Lower leg skin (tissue), 4 donors: ENCODE measurements around the gene ABHD5. TPM values are rescaled to one million over a fixed set of nuclear protein-coding genes. Genes with fewer than 3 reads are reported as not detected.

Experiments used
- DNase-seq, 2 donors: peaks; one replicate each; pipeline ENCODE4 v3.0.0-alpha.2; 2019; ENCODE audit warnings: low spot score in 2 of 2
- H3K4me3 ChIP-seq: fragments of 200-600 bp; sonication (generic); 2 replicates; pipeline ENCODE4 v1.5.1; 2017; ENCODE audit warnings: mild to moderate bottlenecking, low read depth; ENCODE audit not compliant: poor library complexity, severe bottlenecking
- CTCF ChIP-seq, 3 donors: fragments of 450-650 bp; IDR thresholded peaks; one replicate each; pipeline ENCODE4 v1.5.1; 2016; ENCODE audit warnings: antibody characterized with exemption in 3 of 3, mild to moderate bottlenecking in 3 of 3, moderate library complexity in 2 of 3
- POLR2A ChIP-seq, 2 donors: fragments of 450-650 bp; IDR thresholded peaks; one replicate each; pipeline ENCODE4 v1.6.1; 2016 to 2017; ENCODE audit warnings: antibody characterized with exemption in 2 of 2, mild to moderate bottlenecking in 1 of 2, moderate library complexity in 1 of 2
- WGBS, 2 donors: methylation state at CpG; one replicate each; pipeline ENCODE4 v1.1.5; 2018; 5-methylcytosine and 5-hydroxymethylcytosine counted together
- intact Hi-C: fragments of 100-400 bp; cut with DNase I; formaldehyde crosslinking; loops from one replicate; pipeline ENCODE4 v1.15.0; 2023; ENCODE audit warnings: low total_unique reads
- total RNA-seq, 4 donors: library from RNA; depleted of rRNA; stranded (reverse); fragments of >200 nt; gene quantifications; one replicate each; pipeline ENCODE4 v1.1.0, GENCODE V29; 2016

Gene ABHD5
- total RNA-seq, 4 donors from 2014 or later = 109 to 132 (median 118) TPM

- intact Hi-C loops = no loop called here
- no peak overlapping the region for H3K4me3 ChIP-seq
- no peak for DNase-seq
- WGBS, 2 donors = 93 to 96% methylated on average over 3 of the region's 3 CpGs
- TF ChIP-seq CTCF (IDR thresholded peaks at IDR 0.05) = no peak
- TF ChIP-seq POLR2A (IDR thresholded peaks at IDR 0.05) = no peak
Observed at GRCh38 chr3:43776101-43776500, 85.4 kb downstream of the ABHD5 start.

GRCh38 chr3:43779850-43780249 is 89.1 kb downstream of the ABHD5 start:
- 66 to 70% methylated on average over 3 of the region's 3 CpGs for WGBS, 2 donors
- peak in 1 of 2 donors; percentile 68 for DNase-seq
- H3K4me3 ChIP-seq = no peak overlapping the region
- TF ChIP-seq POLR2A (IDR thresholded peaks at IDR 0.05) = no peak
- TF ChIP-seq CTCF (IDR thresholded peaks at IDR 0.05) = no peak
- intact Hi-C loops = no loop called here

GRCh38 chr3:43782541-43782940 is 91.8 kb downstream of the ABHD5 start:
- peak in 1 of 2 donors; percentile 59 for DNase-seq
- intact Hi-C loops = no loop called here
- TF ChIP-seq CTCF (IDR thresholded peaks at IDR 0.05) = no peak
- TF ChIP-seq POLR2A (IDR thresholded peaks at IDR 0.05) = no peak
- WGBS, 2 donors = 58 to 65% methylated on average over 2 of the region's 2 CpGs
- no peak overlapping the region for H3K4me3 ChIP-seq

Other genes with a start within 250 kb of the ABHD5 start
- gene ANO10, start 68.9 kb upstream of the ABHD5 start, total RNA-seq = 10 to 100 TPM; 31.6 to 41.5 (median 37.5) TPM